Medulla oblongata (tissue), 1 donor: ENCODE data around the gene SMNDC1.

Experiments
- DNase-seq: peaks from one replicate; pipeline ENCODE4 v3.0.0-alpha.2; 2015; ENCODE audit errors: extremely low spot score

SMNDC1 gene

DNA sequence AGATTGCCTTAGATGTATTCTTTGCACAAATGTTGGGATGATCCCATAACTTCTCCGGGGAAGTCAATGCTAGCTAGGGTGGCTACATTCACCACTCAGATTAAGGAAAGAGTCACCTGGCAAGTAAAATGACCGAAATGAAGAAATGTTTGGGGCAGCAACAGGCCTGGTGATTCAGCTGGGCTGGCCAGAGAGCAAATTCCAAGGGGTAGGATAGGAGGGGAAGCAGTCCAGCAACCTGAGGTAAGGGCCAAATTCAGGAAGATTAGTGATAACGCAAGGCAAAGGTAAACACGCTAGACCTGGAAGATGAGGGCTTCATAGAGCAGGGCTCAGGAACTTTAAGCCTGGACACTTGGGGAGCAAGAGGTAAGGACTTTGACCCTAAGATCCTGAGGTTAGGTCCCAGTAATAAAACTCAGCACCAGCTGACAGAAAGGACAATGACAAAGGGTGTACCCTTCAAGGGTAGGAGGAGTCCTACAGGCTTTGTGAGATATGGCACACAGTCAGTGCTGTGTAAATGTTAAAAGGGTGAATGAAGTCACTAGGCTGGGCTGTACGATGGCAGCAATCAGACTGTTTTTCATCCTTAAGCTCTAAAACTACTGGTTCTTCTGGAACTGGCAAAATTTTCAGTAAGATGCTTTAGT lies 22.7 kb upstream of the SMNDC1 start:
- no peak for DNase-seq

GRCh38 chr10:110326351-110327032 lies 21.8 kb upstream of the SMNDC1 start:
- DNase-seq = no peak

DNA sequence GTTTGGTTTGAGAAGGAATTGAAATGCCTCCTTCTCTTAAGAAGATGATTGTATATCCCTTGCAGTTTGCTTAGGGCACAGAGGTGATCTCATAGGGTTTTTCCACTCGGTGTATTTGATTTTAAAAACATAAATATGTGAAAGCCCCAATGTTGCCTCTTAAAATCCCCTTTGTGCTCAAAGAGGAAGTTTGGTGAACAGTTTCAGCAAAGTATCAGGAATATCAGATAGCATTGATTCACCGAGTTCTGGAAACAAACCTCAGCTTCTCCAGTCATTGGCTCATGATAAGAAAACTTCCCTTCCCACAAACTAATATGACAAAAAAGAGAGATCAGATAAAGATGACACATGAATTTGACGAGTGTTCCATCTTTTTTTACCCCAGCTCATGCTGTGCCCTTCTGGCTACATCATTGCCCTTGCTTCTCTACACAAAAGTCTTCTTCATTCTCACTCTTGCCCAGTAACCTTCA lies 20.1 kb upstream of the SMNDC1 start:
- no peak for DNase-seq

DNA sequence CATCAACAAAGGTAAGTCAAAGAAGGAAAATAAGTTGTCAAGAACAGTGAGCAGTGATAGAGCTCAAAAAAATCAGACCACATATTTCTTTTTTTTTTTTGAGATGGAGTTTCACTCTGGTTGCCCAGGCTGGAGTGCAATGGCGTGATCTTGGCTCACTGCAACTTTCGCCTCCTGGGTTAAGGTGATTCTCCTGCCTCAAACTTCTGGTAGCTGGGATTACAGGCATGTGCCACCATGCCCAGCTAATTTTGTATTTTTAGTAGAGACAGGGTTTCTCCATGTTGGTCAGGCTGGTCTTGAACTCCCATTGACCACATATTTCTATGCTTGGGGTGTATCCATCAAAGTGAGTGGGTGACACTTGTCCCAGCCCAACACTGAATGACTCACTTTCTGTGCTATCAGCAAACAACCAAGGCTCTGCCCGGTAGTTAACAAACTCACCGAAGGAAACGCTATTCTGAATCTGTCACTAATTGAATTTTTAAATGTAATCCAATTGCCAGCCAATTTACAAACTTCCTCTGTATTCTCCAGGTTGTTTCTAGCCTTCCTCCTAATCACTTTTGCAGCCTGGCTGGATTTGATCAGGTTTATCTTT lies 19.6 kb upstream of the SMNDC1 start:
- DNase-seq = no peak

- DNase-seq = no peak
Measured at GRCh38 chr10:110323503-110323902, 18.8 kb upstream of the SMNDC1 start.

GRCh38 chr10:110321869-110322620 lies 17.3 kb upstream of the SMNDC1 start:
- no peak for DNase-seq

DNA sequence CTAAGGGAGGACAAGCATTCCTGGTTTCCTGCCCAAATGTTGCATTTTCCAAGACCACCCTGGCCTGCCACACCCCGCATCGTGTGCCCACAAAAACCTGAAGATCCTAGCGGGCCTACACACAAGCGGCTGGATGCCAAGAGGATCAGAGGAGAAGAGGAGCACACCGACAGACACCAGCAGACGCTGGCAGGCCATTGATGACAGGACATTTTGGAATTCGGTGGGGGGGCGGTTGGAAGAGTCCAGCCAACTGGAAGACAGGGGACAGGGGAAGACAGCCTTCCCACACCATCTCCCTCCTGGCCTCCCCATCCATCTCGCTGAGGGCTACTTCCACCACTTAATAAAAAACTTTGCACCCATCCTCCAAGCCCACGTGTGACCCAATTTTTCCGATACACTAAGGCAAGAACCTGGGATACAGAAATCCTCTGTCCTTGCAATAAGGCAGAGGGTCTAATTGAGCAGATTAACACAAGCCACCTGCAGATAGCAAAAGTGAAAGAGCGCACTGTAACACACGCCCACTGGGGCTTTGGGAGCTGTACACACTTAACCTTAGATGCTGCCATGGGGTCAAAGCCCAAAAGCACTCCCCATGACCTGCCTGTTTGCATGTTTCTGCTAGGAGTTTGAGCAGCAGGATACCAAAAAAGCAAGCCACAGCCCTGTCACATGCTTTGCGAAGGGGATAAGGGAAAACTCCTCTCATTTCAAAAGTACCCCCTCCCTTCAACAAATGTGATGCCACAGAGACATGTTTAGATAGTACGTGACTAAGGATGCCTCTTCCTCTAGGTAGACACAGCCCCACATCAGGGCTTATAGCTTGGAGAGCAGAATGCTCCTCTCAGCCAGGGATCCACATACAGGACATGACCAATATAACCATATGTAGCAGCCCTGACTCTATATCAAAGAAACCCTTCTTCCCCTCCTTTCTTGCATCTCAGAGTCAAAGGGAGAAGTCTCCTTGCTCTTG lies 13.4 kb upstream of the SMNDC1 start:
- DNase-seq = no peak

DNA sequence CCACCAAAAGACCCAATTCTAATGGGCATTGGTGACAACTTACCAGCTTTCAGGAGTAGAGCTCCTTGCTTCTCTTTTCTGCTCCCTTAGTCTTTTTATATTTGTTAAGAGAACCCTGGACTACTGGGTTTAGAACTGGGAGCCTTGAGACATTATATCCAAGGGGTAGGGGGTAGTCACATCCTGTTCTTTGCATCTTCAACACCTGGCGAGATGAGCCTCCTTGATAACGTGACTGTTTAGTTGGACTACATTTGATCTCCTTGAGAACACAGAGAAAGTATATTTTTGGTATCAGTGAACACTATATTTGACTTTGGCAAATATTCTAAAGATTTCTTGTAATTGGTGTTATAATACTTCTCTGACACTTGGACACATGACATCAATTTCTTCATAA lies 9.0 kb upstream of the SMNDC1 start:
- DNase-seq = no peak

- DNase-seq = no peak
Measured at GRCh38 chr10:110312206-110312605, 7.5 kb upstream of the SMNDC1 start.

- peak; percentile 62 for DNase-seq
Measured at GRCh38 chr10:110311357-110311949, 6.7 kb upstream of the SMNDC1 start.

DNA sequence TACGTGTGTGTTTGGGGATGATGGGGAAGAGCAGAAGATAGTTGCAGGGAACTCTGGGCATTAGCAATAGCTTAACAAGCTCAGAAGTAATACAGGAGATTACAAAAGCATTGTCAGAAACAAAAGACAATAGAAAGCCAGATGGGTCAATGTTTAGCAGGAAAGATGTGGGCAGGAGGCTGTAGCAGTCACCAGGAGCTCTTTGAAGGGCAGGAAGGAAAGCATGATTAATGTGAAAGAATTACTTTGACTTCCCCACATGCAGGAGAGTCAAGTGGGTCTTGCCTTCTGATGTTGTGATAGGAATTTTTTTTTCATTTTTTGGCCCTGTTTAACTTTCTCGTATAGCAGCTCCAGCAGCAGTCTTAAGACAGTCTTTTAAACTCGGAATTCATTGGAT lies 6.0 kb upstream of the SMNDC1 start:
- no peak for DNase-seq

- DNase-seq = no peak
Measured at GRCh38 chr10:110307805-110308204, 3.1 kb upstream of the SMNDC1 start.

GRCh38 chr10:110306452-110306768 lies 1.7 kb upstream of the SMNDC1 start:
- no peak for DNase-seq

DNA sequence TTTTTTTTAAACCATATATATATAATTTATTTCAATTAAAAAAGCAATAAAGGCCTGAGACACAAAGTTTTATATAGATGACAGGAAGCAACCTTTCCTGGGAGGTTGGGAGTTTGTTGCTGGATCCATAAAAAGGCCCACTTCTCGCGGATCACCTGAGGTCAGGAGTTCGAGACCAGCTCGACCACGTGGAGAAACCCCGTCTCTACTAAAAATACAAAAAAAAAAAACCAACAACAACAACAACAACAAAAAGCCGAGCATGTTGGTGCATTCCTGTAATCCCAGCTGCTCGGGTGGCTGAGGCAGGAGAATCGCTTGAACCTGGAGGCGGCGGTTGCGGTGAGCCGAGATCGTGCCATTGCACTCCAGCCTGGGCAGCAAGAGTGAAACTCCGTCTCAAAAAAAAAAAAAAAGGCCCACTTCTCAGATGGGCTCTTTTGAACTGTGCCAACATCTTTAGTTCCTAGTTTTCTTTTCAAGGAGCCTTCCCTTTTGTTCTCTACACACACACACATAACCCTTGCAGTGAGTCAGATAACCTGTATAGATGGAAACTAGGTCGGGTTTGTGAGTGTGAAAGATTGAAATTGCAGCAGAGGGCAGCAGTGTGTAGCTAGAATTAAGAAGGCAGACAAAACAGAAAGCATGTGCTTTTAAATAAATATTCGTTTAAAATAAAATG lies 1.2 kb upstream of the SMNDC1 start:
- DNase-seq = peak; percentile 76

DNA sequence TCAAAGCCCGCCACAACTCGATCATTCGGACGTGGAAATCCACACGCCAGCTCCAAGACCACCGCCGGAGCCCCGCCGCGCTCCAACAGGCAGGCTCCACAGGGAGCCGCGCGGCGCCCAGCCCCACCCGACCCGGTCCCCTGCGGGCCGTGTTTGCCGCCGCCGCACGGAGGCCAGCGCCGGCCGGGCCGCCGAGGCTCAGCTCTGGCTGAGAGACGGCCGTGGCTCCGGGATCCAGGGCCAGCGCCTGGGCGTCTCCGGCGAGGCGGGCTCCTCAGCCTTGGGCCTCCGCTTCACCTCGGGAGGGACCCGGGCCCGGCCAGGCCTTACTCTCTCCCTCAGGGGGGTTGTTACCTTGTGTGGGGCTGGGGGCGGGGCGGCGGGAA lies 333 bp downstream of the SMNDC1 start:
- DNase-seq = no peak

- no peak for DNase-seq
Measured at GRCh38 chr10:110303681-110304080, 1.0 kb downstream of the SMNDC1 start.

- DNase-seq = no peak
Measured at GRCh38 chr10:110300486-110300986, 4.2 kb downstream of the SMNDC1 start.

DNA sequence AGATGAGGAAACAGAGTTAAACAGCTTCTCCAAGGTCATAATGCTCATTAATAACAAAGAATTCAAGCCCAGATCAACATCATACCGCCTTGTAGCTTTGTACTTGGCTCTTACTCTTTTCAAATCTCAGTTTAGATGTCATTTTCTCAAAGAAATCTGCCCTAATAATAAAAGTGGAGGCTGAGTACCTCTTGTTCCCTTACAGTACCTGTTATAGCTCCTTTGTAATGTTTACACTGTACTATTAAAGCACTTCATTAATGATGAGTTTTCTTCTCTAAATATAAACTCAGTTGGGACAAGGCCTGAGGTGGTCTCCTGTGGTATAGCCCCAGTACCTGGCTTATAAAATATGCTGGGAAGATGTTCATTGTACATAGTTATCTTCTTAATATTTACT lies 7.8 kb downstream of the SMNDC1 start:
- DNase-seq = no peak

GRCh38 chr10:110286841-110287240 lies 17.9 kb downstream of the SMNDC1 start:
- no peak for DNase-seq

DNA sequence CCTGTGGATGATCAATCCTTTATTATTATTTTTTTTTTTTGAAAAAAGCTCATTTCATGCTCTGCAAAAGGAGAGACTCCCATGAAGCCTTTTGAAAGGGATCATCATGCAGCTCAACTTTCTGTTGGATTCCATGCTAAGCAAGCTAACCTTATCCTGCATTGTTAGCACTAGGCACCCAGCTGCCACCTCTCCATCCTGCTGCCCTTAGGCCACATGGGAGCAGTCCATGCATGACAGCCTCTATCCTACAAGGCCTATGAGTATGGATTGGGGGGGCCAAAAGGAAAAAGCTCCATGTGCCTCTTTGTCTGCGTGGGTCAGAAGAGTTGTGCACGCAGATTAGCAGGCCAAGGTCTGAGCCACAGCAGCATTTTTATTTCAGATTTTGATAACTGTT lies 19.2 kb downstream of the SMNDC1 start:
- no peak for DNase-seq
